Subcutaneous abdominal adipose tissue (tissue), 5 donors: Measurements from ENCODE around the gene CCDC157.

Source experiments
- H3K27ac ChIP-seq: one replicate; pipeline ENCODE4 v1.7.0; 2013; ENCODE audit warnings: low read depth, mild to moderate bottlenecking, inconsistent platforms, low read length, moderate library complexity
- H3K27me3 ChIP-seq, 5 donors: one replicate each; pipeline ENCODE4 v1.7.0; 2013; ENCODE audit warnings: low read length in 5 of 5, inconsistent platforms in 1 of 5; ENCODE audit not compliant: control insufficient read depth in 5 of 5, insufficient read depth in 4 of 5
- H3K36me3 ChIP-seq, 5 donors: one replicate each; pipeline ENCODE4 v1.7.0; 2013; ENCODE audit warnings: low read length in 5 of 5; ENCODE audit not compliant: control insufficient read depth in 5 of 5, insufficient read depth in 5 of 5
- H3K4me1 ChIP-seq, 5 donors: one replicate each; pipeline ENCODE4 v1.7.0; 2013; ENCODE audit warnings: low read length in 5 of 5, mild to moderate bottlenecking in 3 of 5, moderate library complexity in 1 of 5; ENCODE audit not compliant: control insufficient read depth in 5 of 5, insufficient read depth in 5 of 5
- H3K4me3 ChIP-seq, 5 donors: one replicate each; pipeline ENCODE4 v1.7.0; 2013; ENCODE audit warnings: low read length in 5 of 5, low read depth in 1 of 5
- H3K9ac ChIP-seq, 5 donors: one replicate each; pipeline ENCODE4 v1.7.0; 2013; ENCODE audit warnings: low read length in 5 of 5, mild to moderate bottlenecking in 4 of 5, moderate library complexity in 3 of 5
- H3K9me3 ChIP-seq, 5 donors: one replicate each; pipeline ENCODE4 v1.7.0; 2013; ENCODE audit warnings: low read length in 5 of 5; ENCODE audit not compliant: control insufficient read depth in 5 of 5
- donor health status: healthy.
- donor health status: healthy.
- donor health status: healthy.
- donor health status: healthy.
- donor health status: healthy.

The CCDC157 gene

GRCh38 chr22:30370641-30371230 lies 13.9 kb downstream of the CCDC157 start:
- Histone ChIP-seq H3K9me3 (no peaks in the 10 kb centered on the region), H3K27ac (no peak overlapping the region), H3K4me1 (peaks cover 0 to 12% (median 6%) of the 10 kb centered on the region in 5 donors), H3K36me3 (peaks cover 0 to 7% (median 0%) of the 10 kb centered on the region in 5 donors), H3K27me3 (no peaks in the 10 kb centered on the region), H3K9ac (no peak overlapping the region), H3K4me3 (no peak overlapping the region)

GRCh38 chr22:30371321-30371720 lies 14.5 kb downstream of the CCDC157 start:
- Histone ChIP-seq H3K9me3 (no peaks in the 10 kb centered on the region), H3K4me1 (peaks cover 0 to 12% (median 10%) of the 10 kb centered on the region in 5 donors), H3K27ac (no peak overlapping the region), H3K36me3 (peaks cover 0 to 3% (median 0%) of the 10 kb centered on the region in 5 donors), H3K4me3 (no peak overlapping the region), H3K27me3 (no peaks in the 10 kb centered on the region), H3K9ac (no peak overlapping the region)

- Histone ChIP-seq H3K9me3 (no peaks in the 10 kb centered on the region), H3K4me1 (peaks cover 0 to 12% (median 10%) of the 10 kb centered on the region in 5 donors), H3K9ac (peak overlapping the region in 1 of 5 donors; percentile 28), H3K36me3 (peaks cover 0 to 2% (median 0%) of the 10 kb centered on the region in 5 donors), H3K27ac (no peak overlapping the region), H3K27me3 (no peaks in the 10 kb centered on the region), H3K4me3 (no peak overlapping the region)
Observed at GRCh38 chr22:30371981-30372380, 15.2 kb downstream of the CCDC157 start.

- Histone ChIP-seq H3K27me3 (no peaks in the 10 kb centered on the region), H3K9ac (no peak overlapping the region), H3K4me3 (no peak overlapping the region), H3K27ac (no peak overlapping the region), H3K36me3 (peaks cover 0 to 10% (median 3%) of the 10 kb centered on the region in 5 donors), H3K9me3 (no peaks in the 10 kb centered on the region), H3K4me1 (peaks cover 0 to 12% (median 10%) of the 10 kb centered on the region in 5 donors)
Observed at GRCh38 chr22:30372915-30373314, 16.1 kb downstream of the CCDC157 start.

GRCh38 chr22:30373331-30374325 lies 16.8 kb downstream of the CCDC157 start:
- no peak overlapping the region for H3K9ac ChIP-seq
- H3K4me1 ChIP-seq, result peaks cover 0 to 12% (median 10%) of the 10 kb centered on the region in 5 donors
- peaks cover 0 to 10% (median 3%) of the 10 kb centered on the region in 5 donors for H3K36me3 ChIP-seq
- no peaks in the 10 kb centered on the region for H3K9me3 ChIP-seq
- H3K27me3 ChIP-seq, result no peaks in the 10 kb centered on the region
- H3K27ac ChIP-seq, result no peak overlapping the region
- no peak overlapping the region for H3K4me3 ChIP-seq

- H3K4me1 ChIP-seq, result peaks cover 0 to 12% (median 10%) of the 10 kb centered on the region in 5 donors
- H3K27ac ChIP-seq, result no peak overlapping the region
- peak overlapping the region in 1 of 5 donors; percentile 9 for H3K9ac ChIP-seq
- H3K27me3 ChIP-seq, result no peaks in the 10 kb centered on the region
- H3K4me3 ChIP-seq, result no peak overlapping the region
- peaks cover 0 to 25% (median 19%) of the 10 kb centered on the region in 5 donors for H3K36me3 ChIP-seq
- H3K9me3 ChIP-seq, result no peaks in the 10 kb centered on the region
Observed at GRCh38 chr22:30375312-30375849, 18.6 kb downstream of the CCDC157 start.

- no peak overlapping the region for H3K4me3 ChIP-seq
- no peaks in the 10 kb centered on the region for H3K27me3 ChIP-seq
- H3K9me3 ChIP-seq, result no peaks in the 10 kb centered on the region
- no peak overlapping the region for H3K9ac ChIP-seq
- H3K4me1 ChIP-seq, result peaks cover 0 to 4% (median 0%) of the 10 kb centered on the region in 5 donors
- peaks cover 0 to 62% (median 44%) of the 10 kb centered on the region in 5 donors for H3K36me3 ChIP-seq
- H3K27ac ChIP-seq, result no peak overlapping the region
Observed at GRCh38 chr22:30380011-30380410, 23.2 kb downstream of the CCDC157 start.

- no peak overlapping the region for H3K9ac ChIP-seq
- no peak overlapping the region for H3K4me3 ChIP-seq
- no peaks in the 10 kb centered on the region for H3K27me3 ChIP-seq
- no peak overlapping the region for H3K27ac ChIP-seq
- peaks cover 0 to 62% (median 44%) of the 10 kb centered on the region in 5 donors for H3K36me3 ChIP-seq
- H3K9me3 ChIP-seq, result no peaks in the 10 kb centered on the region
- H3K4me1 ChIP-seq, result peaks cover 0 to 7% (median 4%) of the 10 kb centered on the region in 5 donors
Observed at GRCh38 chr22:30381264-30381663, 24.5 kb downstream of the CCDC157 start.

- H3K4me3 ChIP-seq, result no peak overlapping the region
- H3K4me1 ChIP-seq, result peaks cover 0 to 13% (median 9%) of the 10 kb centered on the region in 5 donors
- H3K27me3 ChIP-seq, result no peaks in the 10 kb centered on the region
- H3K9ac ChIP-seq, result no peak overlapping the region
- no peak overlapping the region for H3K27ac ChIP-seq
- peaks cover 0 to 56% (median 42%) of the 10 kb centered on the region in 5 donors for H3K36me3 ChIP-seq
- no peaks in the 10 kb centered on the region for H3K9me3 ChIP-seq
Observed at GRCh38 chr22:30382340-30382739, 25.5 kb downstream of the CCDC157 start.
